T-helper 9 cell (primary cell): ENCODE measurements around the gene ZNF708.
"Not testable (repeated sequence)": the region's sequence is repeated elsewhere in the genome, so short reads cannot be mapped to it uniquely, and the experiment has no call there.

Experiments used
- DNase-seq: peaks from one replicate; pipeline ENCODE4 v3.0.0-alpha.2; 2020

The ZNF708 gene

DNA sequence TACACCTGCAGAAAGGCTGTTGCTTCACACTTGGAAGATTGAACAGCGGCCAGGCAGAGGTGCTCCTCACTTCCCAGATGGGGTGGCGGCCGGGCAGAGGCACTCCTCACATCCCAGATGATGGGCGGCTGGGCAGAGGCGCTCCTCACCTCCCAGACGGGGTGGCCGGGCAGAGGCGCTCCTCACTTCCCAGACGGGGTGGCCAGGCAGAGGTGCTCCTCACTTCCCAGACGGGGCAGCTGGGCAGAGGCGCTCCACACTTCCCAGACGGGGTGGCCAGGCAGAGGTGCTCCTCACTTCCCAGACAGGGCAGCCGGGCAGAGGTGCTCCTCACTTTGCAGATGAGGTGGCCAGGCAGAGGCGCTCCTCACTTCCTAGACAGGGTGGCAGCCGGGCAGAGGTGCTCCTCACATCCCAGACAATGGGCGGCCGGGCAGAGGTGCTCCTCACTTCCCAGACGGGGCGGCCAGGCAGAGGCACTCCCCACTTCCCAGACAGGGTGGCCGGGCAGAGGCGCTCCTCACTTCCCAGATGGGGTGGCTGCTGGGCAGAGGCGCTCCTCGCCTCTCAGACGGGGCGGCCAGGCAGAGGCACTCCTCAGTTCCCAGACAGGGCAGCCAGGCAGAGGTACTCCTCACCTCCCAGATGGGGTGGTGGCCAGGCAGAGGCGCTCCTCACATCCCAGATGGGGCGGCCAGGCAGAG, 69.6 kb downstream of the ZNF708 start:
- DNase-seq = not testable (repeated sequence)

DNA sequence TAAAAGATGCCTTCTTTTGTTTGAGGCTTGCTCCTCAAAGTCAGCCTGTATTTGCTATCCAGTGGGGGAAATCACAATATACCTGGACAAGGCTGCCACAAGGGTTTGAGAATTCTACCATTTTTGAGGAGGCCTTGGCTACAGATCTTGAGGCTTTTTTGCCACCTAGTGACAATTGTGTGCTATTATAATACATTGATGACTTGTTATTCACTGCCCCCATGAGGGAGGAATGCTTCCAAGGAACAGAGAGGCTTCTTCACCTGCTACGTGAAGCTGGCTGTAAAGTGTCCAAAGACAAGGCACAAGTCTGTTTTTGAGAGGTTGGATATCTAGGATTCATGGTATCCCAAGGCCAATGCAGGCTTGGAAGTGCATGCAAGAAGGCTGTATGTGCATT, 72.5 kb downstream of the ZNF708 start:
- no peak for DNase-seq
